Fibroblast of skin of right biceps (primary cell): Measurements from ENCODE around the gene SYT9.

ENCODE experiments used
- DNase-seq: peaks from one replicate; pipeline ENCODE4 v3.0.0-alpha.2; 2013

SYT9 gene

DNA sequence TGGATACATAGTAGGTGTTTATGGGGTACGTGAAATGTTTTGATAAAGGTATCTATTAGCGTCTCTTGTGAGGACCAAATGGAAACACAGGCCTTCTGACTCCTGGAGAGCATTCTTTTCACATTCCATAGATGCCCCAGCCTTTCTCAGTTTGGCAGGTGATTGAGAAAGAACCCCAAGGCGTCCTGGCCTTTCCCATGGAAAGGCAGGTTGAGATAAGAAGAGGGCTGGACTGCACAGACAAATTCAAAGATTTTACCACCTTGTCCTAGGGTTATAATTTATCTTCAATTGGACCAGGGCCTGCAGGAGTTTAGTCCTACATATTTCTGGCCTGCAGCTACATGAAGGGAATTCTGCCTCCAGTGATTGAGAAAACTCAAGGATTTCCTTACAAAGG is 232.9 kb downstream of the SYT9 start:
- DNase-seq: peak; percentile 11

DNA sequence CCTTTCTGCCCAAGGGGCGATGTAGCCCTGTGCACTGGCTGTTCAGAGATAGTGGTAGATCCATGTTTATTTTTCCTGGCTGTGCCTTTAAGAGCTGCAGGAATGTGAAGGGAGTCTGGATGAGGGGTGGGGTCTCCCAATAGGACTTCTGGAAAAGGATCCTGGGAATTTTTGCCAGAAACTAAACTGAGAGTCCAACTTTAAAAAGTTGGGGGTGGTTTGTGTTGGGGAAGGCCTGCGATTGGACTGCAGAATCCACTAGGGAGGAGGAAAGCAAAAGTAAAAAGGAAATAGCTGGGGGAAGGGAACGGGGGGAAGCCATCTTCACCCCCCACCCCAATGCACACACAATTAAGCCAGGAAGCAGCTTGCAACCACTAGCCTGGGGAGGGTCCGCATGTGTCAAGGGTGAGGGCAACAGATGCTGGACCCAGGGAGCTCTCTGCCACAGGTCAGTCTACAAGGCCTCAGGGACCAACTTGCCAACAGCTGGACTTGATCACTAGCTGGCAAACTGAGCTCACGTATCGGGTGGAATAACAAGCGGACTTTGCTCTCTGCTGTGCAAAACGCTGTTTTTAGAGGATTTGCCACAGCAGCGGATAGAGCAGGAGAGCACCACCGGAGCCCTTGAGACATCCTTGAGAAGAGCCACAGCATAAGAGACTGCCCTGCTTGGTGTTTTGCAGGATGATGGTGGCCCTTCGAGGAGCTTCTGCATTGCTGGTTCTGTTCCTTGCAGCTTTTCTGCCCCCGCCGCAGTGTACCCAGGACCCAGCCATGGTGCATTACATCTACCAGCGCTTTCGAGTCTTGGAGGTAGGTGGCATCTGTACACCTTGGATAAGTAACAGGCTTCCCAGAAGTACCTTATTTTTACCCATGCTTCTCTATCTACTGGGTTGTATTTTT is 233.7 kb downstream of the SYT9 start, which contains the start of gene OLFML1:
Gene OLFML1 (plus strand): TSS at position 321 of the 912 bp plus-strand sequence. CDS start 370 bp downstream, at position 691.
- DNase-seq: peak; percentile 61

DNA sequence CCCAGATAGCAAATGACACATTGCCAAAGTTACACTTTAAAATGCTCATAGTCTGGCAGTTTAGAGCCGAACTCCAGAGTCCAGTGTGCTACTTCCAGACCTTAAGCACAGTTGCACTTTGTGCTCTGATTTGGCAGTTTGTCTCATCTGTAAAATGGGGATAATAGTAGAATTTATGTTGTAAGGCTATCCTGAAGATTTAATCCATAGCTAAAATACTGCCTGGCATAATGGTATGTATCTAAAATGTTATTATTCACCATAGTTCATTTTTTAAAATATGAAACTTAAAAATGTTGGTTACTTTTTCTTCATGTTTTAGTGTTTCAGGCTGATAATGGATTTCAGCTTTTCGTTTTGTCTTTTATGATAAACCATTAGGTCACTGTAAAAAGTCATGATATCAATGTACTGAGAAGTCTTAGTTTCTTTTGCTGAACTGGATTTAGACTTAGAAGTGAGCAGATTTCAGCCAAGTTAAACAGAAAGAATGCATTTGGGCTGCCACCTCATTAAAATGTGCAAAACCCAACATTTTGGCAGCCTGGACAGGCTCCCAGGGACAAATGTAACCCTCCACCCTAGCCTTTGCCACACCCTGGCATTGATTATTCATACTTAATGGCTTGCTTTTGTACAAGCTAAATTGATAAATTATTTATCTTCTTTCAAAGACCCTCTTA is 234.5 kb downstream of the SYT9 start:
- no peak for DNase-seq

DNA sequence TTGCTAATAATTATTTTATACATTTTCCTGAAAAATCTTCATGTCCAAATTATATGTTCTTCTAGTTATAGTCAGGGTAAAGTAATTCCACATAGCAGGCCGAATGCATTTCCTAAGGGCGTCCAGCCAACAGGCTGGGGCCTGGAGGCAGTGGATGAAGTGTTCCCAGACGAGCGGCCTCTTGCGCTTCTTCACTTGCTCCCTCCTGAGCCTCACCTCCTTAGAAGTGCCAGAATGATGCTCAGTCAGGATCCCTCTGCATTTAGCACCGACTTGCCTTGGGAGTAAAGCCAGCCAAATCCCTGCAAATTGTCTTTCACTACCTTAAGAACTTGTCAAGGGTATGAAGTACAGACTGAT is 235.1 kb downstream of the SYT9 start:
- DNase-seq: peak; percentile 22

DNA sequence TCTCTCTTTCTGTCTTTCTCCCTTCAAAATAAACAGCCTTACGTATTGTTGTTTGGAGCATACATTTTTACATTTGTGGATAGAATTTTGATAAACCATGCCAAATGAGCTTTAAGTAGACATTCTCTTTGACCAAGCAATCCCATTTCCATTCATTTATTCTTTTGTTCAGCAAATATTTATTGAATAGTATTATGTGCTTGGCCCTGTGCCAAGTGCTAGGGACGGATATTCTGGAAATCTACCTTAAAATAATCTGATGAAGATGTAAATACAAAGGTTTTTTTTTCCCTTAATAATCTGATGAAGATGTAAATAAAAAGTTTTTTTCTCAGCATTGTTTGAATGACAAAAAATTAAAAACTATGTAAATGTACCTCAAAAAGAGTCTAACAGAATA is 235.7 kb downstream of the SYT9 start:
- DNase-seq: no peak

DNA sequence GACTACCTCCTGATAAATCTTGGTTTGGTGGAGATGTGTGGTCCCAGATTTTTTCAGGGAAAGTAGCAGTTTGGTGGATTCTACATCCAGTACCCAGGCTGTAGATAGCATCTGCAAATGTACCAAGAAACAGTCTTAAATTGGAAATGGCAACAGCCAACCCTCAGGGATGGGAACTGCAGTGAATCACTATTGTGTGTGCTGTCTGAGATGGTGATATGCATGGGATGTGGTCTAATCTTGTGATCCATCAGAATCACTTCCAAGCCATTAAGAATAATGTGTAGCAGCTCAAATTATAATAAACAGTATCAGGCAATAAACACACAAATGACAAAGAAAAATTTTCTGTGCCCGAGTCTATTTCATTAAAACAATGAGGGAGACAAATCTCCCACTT is 237.0 kb downstream of the SYT9 start:
- DNase-seq: no peak

DNA sequence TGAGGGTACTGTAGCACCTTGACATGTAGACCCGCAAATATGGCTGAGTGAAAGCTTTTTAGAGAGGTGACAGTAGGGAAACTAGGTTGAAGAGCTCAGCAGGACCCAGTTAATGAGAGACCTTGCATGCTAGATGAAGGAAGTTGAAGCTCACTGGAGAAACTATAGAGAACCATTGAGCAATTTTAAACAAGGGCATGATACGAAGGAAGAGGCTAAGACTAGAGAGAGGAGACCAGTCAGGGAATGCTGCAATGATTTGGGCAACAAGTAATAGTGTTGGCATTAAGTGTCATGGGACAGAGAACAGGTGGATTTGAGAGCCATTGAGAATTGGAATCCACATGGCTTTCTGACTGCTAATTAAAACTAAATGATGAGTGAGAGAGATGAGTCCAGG is 237.7 kb downstream of the SYT9 start:
- no peak for DNase-seq

DNA sequence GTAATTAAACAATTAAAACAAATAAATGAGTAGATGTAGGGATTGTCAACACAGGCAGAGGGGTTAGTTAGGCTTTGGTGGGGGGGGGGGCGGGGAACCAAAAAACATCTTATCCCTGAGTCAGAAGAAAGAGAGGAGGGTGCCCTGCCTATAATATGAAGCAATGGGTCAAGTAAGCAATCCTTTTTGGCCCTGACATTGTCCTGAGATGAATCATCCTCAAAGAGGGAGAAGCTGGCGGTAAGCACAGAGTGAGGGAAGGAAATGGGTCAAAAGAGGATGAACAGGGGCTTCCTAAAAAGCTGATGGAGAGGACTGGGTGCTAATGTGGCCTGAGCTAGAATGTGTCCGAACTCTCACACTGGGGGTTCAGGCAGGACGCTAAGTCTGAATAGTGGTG is 238.3 kb downstream of the SYT9 start:
- peak; percentile 59 for DNase-seq

DNA sequence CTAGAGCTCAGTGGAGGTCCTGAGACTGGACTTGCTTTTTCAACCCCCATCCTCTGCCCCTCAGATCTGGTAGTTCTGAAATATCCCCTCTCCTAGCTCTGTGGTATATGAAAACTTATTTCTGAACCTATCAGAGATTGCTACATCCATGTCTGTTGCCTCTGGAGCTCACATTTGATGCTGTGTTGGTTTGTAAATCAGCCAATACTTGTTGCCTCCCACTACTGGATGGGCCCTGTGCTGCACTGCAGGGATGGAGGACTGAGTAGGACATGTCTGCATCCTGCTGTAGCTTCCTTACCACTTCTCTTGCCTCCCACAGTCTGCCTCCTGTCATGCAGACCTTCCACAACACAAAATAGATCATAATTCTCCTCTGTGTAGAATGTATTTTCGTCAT is 238.8 kb downstream of the SYT9 start:
- no peak for DNase-seq

DNA sequence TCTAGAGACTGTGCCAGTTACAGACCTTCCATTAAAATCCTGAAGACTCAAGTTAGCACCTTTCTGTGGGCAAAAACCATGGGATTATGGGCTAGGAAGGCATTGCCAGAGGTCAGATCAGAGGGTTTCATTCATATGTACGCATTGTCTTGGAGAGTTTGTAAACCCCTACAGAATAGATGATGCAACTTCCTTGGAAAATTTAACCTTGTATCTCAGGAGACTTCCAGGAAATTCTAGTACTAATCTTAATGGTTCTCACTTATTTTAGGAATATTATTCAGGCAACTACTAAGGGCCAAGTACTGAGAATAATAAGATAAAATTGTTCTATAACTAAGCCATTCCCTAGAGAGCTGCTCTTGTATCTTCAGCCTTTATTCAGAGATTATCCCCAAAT is 240.5 kb downstream of the SYT9 start:
- no peak for DNase-seq

DNA sequence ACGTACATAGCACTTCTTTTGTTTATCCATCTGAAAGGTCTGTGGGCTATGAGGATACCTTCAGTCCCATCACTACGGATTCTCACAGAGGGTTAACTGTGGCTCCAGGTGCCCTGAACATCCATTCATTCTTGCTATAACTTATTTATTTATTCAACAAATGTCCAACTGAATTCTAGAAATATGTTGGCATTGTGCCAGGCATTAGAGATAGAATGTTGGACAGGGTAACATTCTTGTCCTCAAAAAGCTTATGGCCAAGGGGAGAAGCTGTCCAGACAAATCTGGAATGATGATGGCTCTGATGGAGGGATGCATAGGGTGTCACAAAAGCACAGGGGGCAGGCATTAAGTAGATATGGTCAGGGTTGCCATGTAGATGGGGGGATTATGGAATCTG is 242.0 kb downstream of the SYT9 start:
- no peak for DNase-seq

DNA sequence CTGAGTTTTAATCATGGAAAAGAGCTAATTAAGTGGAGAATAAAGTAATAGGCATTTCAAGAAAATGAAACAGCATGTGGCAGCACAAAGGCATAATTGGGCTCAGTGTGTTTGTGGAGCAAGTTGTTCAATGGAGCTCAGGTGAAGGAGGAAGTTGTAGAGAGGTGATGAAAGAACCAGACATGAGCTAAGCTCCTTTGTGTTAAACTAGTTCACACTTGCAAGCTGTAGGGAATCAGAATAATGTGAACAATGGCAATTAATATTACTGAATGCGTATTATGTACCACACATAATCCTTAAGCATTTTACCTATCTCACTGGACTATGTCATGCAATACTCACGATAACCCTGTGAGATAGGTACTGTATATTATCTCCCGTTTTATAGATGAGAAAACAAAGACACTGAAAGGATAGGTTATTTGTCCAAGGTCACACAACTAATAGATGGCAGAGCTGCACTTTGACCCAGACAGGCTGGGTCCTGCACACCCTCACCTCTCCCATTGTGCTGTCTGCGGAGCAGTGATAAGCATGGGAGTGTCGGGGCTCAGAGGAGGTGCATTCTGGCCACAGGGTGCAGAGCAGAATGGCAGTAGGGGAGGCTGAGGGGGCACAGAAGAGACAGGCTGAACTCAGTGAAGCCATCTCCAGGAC is 242.5 kb downstream of the SYT9 start:
- no peak for DNase-seq

DNA sequence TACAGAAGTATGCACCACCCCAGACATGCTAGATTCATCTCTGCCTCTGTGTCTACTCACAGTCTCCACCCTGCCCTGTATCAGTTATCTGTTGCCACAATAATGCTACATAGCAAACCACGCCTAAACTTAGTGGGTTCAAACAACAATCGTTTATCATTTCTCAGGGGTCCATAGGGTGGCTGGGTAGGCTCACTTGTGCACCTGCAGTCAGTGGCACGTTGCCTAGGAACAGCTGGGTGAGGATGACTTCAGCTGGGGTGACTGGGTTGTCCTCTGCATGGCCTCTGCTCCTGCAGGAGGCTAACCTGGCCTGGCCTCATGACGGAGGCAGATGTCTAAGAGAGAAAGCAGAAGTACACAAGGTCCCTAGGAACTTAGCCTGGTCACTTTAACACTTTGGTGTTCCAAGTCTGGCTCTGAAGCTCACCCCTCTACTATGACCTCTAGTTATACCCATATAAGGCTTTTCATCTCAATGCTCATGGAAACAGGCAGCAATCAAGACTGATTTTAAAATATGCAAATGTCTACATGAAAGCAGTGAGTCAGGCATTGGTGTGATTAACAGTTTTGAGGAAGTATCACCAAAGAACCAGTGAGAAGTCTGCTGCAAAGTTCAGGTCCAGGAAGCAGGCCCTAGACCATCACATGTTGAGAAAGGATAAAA is 244.3 kb downstream of the SYT9 start:
- DNase-seq: no peak

DNA sequence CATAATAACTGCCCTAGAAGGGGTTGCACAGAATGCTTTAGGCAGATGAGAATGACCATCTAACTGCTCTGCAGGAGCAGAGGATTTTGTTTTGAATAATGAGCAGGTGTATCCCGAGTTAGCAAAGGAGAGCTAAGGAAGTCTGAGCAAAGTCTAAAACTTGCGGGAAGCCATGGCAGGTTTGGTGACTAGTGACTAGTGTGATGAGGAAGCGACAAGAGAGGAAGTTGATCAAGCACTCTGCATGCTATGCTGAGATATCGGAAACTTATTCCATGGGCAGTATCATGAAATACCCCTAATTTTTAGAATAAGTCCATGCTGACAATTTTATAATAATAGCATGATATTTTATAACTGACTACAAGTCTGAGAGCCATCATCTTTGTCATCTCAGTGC is 246.5 kb downstream of the SYT9 start:
- DNase-seq: no peak

DNA sequence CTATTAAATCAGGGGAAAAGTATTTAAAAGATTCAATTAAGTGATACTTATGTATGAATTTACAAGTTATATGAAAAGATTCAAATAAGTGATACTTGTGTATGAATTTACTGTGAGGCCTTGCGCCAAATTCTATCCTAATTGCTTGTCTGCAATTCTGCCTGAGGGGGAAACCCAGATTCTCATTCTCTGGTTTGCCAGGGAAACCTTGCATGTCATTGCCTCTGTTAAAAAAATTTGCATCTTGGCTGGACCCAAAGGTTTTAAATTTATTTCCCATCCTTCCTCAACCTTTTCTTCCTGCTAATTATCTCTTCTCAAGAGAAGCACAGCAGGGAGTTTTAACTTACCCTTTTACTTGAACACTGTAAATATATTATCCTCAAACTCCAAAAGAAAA is 247.4 kb downstream of the SYT9 start:
- no peak for DNase-seq

DNA sequence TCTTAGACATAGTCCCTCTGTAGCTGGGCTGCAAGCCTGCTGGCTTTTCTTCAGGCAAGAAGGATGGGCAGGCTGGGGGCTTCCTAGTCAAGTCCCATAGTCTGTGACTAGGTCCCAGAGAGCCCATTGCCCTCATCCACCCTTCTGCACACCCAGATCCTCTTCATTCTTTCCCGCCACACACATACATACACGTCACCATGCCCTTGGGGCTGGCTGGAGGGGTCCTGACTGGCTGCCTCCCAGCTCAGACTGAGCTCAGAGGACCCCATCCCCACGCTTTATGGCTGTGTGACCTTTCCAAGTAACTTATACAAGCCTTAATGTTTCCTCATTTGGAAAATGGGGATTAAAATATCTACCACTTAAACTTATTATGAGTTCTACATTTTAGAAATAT is 248.5 kb downstream of the SYT9 start:
- no peak for DNase-seq

DNA sequence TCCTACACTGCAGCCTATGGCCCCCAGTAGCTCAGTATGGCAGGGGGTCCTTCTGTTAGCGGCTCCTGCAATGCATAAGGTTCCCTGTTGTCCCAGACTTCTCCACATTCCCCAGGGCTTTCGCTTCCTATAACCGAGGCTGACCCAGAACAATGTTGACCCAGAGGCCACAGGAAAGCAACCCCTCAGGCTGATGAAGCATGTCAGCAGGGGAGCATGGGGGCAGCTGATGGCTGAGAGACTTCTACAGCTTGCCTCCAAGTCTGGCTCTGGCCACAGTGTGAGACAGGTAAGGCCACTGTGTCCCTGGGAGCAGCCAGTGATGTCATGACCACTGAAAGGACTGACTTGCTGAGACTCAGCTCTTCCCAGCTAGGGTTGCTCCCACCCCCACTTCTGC is 249.5 kb downstream of the SYT9 start:
- no peak for DNase-seq

DNA sequence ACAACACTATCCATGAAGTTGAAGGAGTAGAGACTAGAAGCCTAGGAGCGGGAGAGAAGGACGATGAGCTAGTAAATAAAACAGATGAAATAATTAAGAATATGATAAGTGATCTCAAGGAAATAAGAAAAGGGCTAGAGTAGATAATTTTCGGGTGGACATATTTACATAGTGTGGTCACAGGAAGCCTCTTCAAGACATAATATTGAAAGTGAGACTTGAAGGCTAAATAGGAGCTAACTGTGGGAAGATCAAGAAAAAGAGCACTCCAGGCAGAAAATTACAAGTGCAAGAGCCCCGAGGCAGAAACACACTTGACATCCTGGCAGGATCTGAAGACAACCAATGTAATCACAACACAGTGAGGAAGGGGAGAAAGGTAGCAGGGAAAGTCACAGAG is 250.2 kb downstream of the SYT9 start:
- DNase-seq: no peak

DNA sequence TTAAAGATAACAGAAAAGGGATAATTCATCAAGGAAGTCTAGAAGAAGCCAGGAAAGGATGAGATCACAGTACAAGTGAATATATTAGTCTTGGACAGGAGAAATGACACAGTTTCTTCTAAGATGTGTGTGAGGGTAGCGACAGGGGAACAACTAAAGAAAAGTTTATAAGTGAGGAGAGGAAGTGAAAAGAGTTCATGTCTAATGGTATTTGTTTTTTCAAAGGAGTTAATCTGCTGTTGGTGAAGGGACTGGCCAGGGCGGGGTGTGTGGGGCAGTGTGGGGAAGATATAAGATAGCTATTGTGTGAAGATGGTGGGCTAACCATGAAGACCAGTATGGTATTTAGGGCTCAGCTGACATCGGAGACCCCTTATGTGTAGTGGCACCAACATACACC is 254.5 kb downstream of the SYT9 start:
- DNase-seq: no peak

DNA sequence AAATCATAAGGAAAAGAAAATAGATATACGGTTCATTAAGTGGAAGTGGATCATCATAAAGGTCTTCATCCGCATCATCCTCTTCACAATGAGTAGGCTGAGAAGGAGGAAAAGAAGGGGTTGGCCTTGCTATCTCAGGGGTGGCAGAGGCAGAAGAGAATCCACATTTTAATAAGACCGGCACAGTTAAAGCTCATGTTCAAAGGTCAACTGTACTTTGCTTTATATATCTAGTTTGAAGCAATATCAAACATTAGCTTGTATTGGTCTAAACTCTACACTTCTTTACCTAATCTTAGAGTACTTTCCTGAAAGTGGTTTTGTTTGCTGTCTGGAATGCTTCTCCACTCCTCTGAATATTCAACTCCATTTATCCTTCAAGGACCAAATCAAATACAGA is 256.4 kb downstream of the SYT9 start:
- DNase-seq: no peak

DNA sequence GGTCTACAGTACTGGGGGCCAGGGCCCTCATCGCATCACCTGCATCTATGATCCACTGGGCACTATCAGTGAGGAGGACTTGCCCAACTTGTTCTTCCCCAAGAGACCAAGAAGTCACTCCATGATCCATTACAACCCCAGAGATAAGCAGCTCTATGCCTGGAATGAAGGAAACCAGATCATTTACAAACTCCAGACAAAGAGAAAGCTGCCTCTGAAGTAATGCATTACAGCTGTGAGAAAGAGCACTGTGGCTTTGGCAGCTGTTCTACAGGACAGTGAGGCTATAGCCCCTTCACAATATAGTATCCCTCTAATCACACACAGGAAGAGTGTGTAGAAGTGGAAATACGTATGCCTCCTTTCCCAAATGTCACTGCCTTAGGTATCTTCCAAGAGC is 258.3 kb downstream of the SYT9 start:
- DNase-seq: no peak

DNA sequence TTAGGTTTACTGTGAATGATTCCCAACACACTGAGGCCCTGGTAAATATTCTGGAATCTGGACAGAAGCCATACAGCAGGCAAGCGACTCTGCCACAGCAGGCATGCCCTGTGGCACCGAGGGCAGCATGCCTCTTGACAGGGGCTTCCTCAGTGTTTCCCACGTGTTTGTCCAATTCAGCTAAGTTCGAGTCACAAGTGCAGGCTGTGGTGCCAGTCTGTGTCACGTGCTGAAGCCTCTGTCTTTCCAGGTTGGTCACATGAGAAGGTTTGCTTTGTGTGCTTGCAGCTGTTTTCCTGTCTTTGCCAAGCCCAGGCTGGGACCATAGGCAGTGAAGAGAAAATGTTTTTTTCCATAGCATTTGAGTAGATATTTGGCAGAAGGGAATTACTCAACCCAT is 259.7 kb downstream of the SYT9 start:
- DNase-seq: no peak

DNA sequence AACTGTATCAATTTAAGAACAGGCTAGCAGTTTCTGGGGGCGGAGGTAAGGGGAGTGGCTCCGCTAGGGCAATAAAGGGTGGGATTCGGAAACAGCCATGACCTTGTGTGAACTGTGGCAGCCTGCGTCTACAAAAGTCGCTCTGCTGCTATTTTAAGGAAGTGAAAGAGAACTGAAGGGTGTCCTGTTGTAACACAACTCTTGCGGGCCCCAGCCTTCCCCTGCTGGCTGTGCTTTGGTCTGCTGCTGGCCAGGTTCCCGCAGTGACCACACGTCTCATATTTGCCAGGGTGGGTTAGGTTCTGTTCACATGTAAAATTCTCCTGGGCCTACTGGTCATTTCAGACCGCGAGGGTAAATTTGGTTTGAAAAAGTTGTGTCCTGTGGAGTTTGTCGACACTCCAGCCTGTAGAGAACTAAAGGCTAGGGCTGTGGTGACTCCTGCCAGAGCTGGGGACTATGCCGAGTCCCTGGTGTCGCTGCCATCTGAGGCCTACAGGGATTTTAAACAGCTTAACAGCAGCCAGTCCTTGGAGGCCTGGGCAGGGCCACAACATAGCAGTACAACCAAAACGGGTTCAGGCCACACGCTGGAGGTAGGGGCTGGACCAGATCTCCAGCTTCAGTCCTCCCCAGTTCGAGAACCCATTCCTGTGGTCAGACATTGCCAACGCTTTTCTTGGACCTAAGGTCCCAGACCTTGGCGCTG is 261.0 kb downstream of the SYT9 start:
- DNase-seq: peak; percentile 1
